Measurements from ENCODE around the gene LHFPL6. TPM values are rescaled to one million over a fixed set of nuclear protein-coding genes. Genes with fewer than 3 reads are reported as not detected.

Gene LHFPL6
- total and polyA plus RNA-seq, 9 of the 15 experiments (the other 6 are each of a cell fraction or from before 2014, with no cell fraction given), result 0.18 TPM; not detected in 8

- TF ChIP-seq RERE (CRISPR knock-in tag; IDR thresholded peaks at IDR 0.05; ENCODE audit: borderline replicate concordance), result no peak
- TF ChIP-seq FOXA1 (IDR thresholded peaks at IDR 0.05; ENCODE audit: borderline replicate concordance), result no peak
- no peak for TF ChIP-seq CHD7 (IDR thresholded peaks at IDR 0.05; ENCODE audit: low read depth, low read length)
- TF ChIP-seq PBX2 (CRISPR knock-in tag; IDR thresholded peaks at IDR 0.05; ENCODE audit: low read depth), result no peak
- no peak for TF ChIP-seq PBX2 (tag; conservative IDR thresholded peaks at IDR 0.05; ENCODE audit: low read depth)
- TF ChIP-seq ETV1 (tag; conservative IDR thresholded peaks at IDR 0.05; ENCODE audit: low read depth), result no peak
- TF ChIP-seq GTF2A2 (tag; IDR thresholded peaks at IDR 0.05), result no peak
Measured at GRCh38 chr13:39417131-39417530, 185.9 kb downstream of the LHFPL6 start (continued).
